ENCODE measurements around the gene TTLL11. TPM values are rescaled to one million over a fixed set of nuclear protein-coding genes. Genes with fewer than 3 reads are reported as not detected.

The TTLL11 gene
- total RNA-seq, 4 donors from 2014 or later: 20.5 to 41.3 (median 27.6) TPM

- 75% methylated on average over 5 of the region's 7 CpGs for WGBS
- TF ChIP-seq CTCF (IDR thresholded peaks at IDR 0.05) (no peak), EP300 (IDR thresholded peaks at IDR 0.05) (no peak), POLR2AphosphoS5 (IDR thresholded peaks at IDR 0.05) (no peak), POLR2A (IDR thresholded peaks at IDR 0.05; ENCODE audit: low read depth) (no peak)
These were observed 35.8 kb upstream of the TTLL11 start for GRCh38 chr9:122128969-122129343.

GRCh38 chr9:122128007-122128968 lies 35.2 kb upstream of the TTLL11 start:
- peak; percentile 32 to 42 for TF ChIP-seq POLR2AphosphoS5 (IDR thresholded peaks at IDR 0.05)
- TF ChIP-seq CTCF (IDR thresholded peaks at IDR 0.05): no peak
- peaks cover 0 to 23% (median 2%) of the 10 kb centered on the region in 4 donors for H3K27me3 ChIP-seq
- intact Hi-C loops (cut with DNase I): no loop called here
- H3K9me3 ChIP-seq: no peaks in the 10 kb centered on the region
- WGBS: 86% methylated on average over 9 of the region's 24 CpGs
- H3K4me3 ChIP-seq: no peak overlapping the region
- peaks cover 44 to 50% (median 47%) of the 10 kb centered on the region in 4 donors for H3K4me1 ChIP-seq
- H3K36me3 ChIP-seq: no peaks in the 10 kb centered on the region
- no peak for DNase-seq (ENCODE audit: extremely low spot score)
- H3K27ac ChIP-seq (replicated peaks in 1 of 4): peak overlapping the region in 1 of 4 donors; percentile 55

More at GRCh38 chr9:122128969-122129343, 35.8 kb upstream of the TTLL11 start:
- Histone ChIP-seq H3K4me1 (peaks cover 43 to 52% (median 47%) of the 10 kb centered on the region in 4 donors), H3K9me3 (no peaks in the 10 kb centered on the region), H3K36me3 (no peaks in the 10 kb centered on the region), H3K4me3 (no peak overlapping the region), H3K27me3 (peaks cover 0 to 23% (median 2%) of the 10 kb centered on the region in 4 donors), H3K27ac (replicated peaks in 1 of 4) (no peak overlapping the region)
- DNase-seq (ENCODE audit: extremely low spot score): no peak
- intact Hi-C loops (cut with DNase I): no loop called here

- no peaks in the 10 kb centered on the region for H3K9me3 ChIP-seq
- H3K4me1 ChIP-seq: peaks cover 44 to 52% (median 49%) of the 10 kb centered on the region in 4 donors
- TF ChIP-seq POLR2AphosphoS5 (IDR thresholded peaks at IDR 0.05) (no peak), CTCF (IDR thresholded peaks at IDR 0.05) (no peak), EP300 (IDR thresholded peaks at IDR 0.05) (no peak), POLR2A (IDR thresholded peaks at IDR 0.05; ENCODE audit: low read depth) (no peak)
- H3K36me3 ChIP-seq: no peaks in the 10 kb centered on the region
- intact Hi-C loops (cut with DNase I): no loop called here
- H3K4me3 ChIP-seq: peak overlapping the region in 1 of 4 donors; percentile 40
- 83% methylated on average over 6 of the region's 10 CpGs for WGBS
- no peak for DNase-seq (ENCODE audit: extremely low spot score)
- peak overlapping the region in 1 of 4 donors; percentile 55 for H3K27ac ChIP-seq (replicated peaks in 1 of 4)
- H3K27me3 ChIP-seq: peaks cover 0 to 23% (median 2%) of the 10 kb centered on the region in 4 donors
These were observed 34.3 kb upstream of the TTLL11 start for GRCh38 chr9:122127396-122127798.

- Histone ChIP-seq H3K27ac (replicated peaks in 1 of 4) (no peak overlapping the region), H3K36me3 (no peaks in the 10 kb centered on the region), H3K4me3 (peak overlapping the region; percentile 39 to 50 (median 44)), H3K9me3 (no peaks in the 10 kb centered on the region), H3K4me1 (peaks cover 39 to 47% (median 44%) of the 10 kb centered on the region in 4 donors), H3K27me3 (peaks cover 0 to 23% (median 2%) of the 10 kb centered on the region in 4 donors)
- TF ChIP-seq EP300 (IDR thresholded peaks at IDR 0.05) (no peak), POLR2A (IDR thresholded peaks at IDR 0.05; ENCODE audit: low read depth) (no peak), CTCF (IDR thresholded peaks at IDR 0.05) (peak in 2 of 3 experiments; percentile 9 to 22), POLR2AphosphoS5 (IDR thresholded peaks at IDR 0.05) (no peak)
- no peak for DNase-seq (ENCODE audit: extremely low spot score)
- WGBS: 12% methylated on average over 40 of the region's 64 CpGs
- intact Hi-C loops (cut with DNase I): no loop called here
These were observed 33.5 kb upstream of the TTLL11 start for GRCh38 chr9:122126331-122127261.

All from esophagus muscularis mucosa (tissue), 4 donors.